ENCODE measurements around the gene PCDHGA6.

PCDHGA6 gene

GRCh38 chr5:141419074-141419880 is 45.6 kb downstream of the PCDHGA6 start:
- no peak for DNase-seq (ENCODE audit: low spot score)

- no peak for DNase-seq (ENCODE audit: low spot score)
These were observed 47.3 kb downstream of the PCDHGA6 start, which contains the start of gene PCDHGA11 for GRCh38 chr5:141420855-141421488. TSS of gene PCDHGA11 (plus strand) at chr5:141421051. CDS start at chr5:141421228, 177 bp downstream.

GRCh38 chr5:141421489-141421855 is 47.8 kb downstream of the PCDHGA6 start:
- DNase-seq (ENCODE audit: low spot score): no peak

- no peak for DNase-seq (ENCODE audit: low spot score)
These were observed 49.1 kb downstream of the PCDHGA6 start for GRCh38 chr5:141422742-141423291.

- no peak for DNase-seq (ENCODE audit: low spot score)
These were observed 54.2 kb downstream of the PCDHGA6 start for GRCh38 chr5:141427783-141428426.
